MM.1S (cell line): ENCODE results near the gene ATXN7L3B.

Experiments used
- DNase-seq: peaks from one replicate; pipeline ENCODE4 v3.0.0-alpha.2; 2015
- H2AFZ ChIP-seq: fragments of 300-600 bp; sonication (generic); 2 replicates; pipeline ENCODE4 v1.6.0; 2016; ENCODE audit warnings: antibody characterized with exemption, low read length
- H3F3A ChIP-seq: fragments of 300-600 bp; sonication (generic); 2 replicates; pipeline ENCODE4 v1.6.1; 2016; ENCODE audit warnings: mild to moderate bottlenecking, antibody characterized with exemption, low read length, moderate library complexity, mixed read lengths; ENCODE audit not compliant: insufficient read depth
- H3K27ac ChIP-seq: fragments of 300-600 bp; sonication (generic); 2 replicates; pipeline ENCODE4 v1.5.1; 2016; ENCODE audit warnings: mild to moderate bottlenecking, low read length
- H3K27me3 ChIP-seq: fragments of 300-600 bp; sonication (generic); replicated peaks from 2 replicates; pipeline ENCODE4 v1.6.0; 2016; ENCODE audit warnings: low read length; ENCODE audit not compliant: insufficient read depth
- H3K36me3 ChIP-seq: fragments of 300-600 bp; sonication (generic); replicated peaks from 2 replicates; pipeline ENCODE4 v1.6.1; 2016; ENCODE audit warnings: mild to moderate bottlenecking, low read length, mixed read lengths; ENCODE audit not compliant: insufficient read depth
- H3K4me1 ChIP-seq: fragments of 300-600 bp; sonication (generic); 2 replicates; pipeline ENCODE4 v1.6.1; 2016; ENCODE audit warnings: low read length, mixed read lengths
- H3K4me2 ChIP-seq: fragments of 300-600 bp; sonication (generic); 2 replicates; pipeline ENCODE4 v1.6.0; 2016; ENCODE audit warnings: low read depth, low read length
- H3K4me3 ChIP-seq: fragments of 300-600 bp; sonication (generic); 2 replicates; pipeline ENCODE4 v1.5.1; 2016; ENCODE audit warnings: low read length, mixed read lengths
- H3K79me2 ChIP-seq: fragments of 300-600 bp; sonication (generic); 2 replicates; pipeline ENCODE4 v1.6.1; 2016; ENCODE audit warnings: mixed run types, low read length, mixed read lengths
- H3K9ac ChIP-seq: fragments of 300-600 bp; sonication (generic); 2 replicates; pipeline ENCODE4 v1.6.1; 2016; ENCODE audit warnings: low read length, mixed read lengths
- H3K9me2 ChIP-seq: fragments of 300-600 bp; sonication (generic); replicated peaks from 2 replicates; pipeline ENCODE4 v1.6.1; 2016; ENCODE audit warnings: mild to moderate bottlenecking, low read length, mixed read lengths; ENCODE audit not compliant: insufficient read depth
- H3K9me3 ChIP-seq: fragments of 300-600 bp; sonication (generic); replicated peaks from 2 replicates; pipeline ENCODE4 v1.6.1; 2016; ENCODE audit warnings: mild to moderate bottlenecking, low read length, mixed read lengths; ENCODE audit not compliant: insufficient read depth
- H4K20me1 ChIP-seq: fragments of 300-600 bp; sonication (generic); 2 replicates; pipeline ENCODE4 v1.6.1; 2016; ENCODE audit warnings: mild to moderate bottlenecking, low read length, moderate library complexity, mixed read lengths; ENCODE audit not compliant: insufficient read depth
- EZH2 ChIP-seq: fragments of 300-600 bp; sonication (generic); optimal IDR thresholded peaks from 2 replicates; pipeline ENCODE3; 2017; ENCODE audit warnings: low read depth, mild to moderate bottlenecking, antibody characterized with exemption, low read length, mixed read lengths
- EZH2phosphoT487 ChIP-seq: fragments of 300-600 bp; sonication (generic); IDR thresholded peaks from 2 replicates; pipeline ENCODE4 v1.6.1; 2018; ENCODE audit warnings: antibody characterized with exemption, low read length
- TF ChIP-seq, protein P1 (sequence below): fragments of 300-600 bp; sonication (generic); IDR thresholded peaks from 2 replicates; pipeline ENCODE4 v1.5.1; 2016; ENCODE audit warnings: antibody characterized with exemption, low read length, mixed read lengths

The ATXN7L3B gene

DNA sequence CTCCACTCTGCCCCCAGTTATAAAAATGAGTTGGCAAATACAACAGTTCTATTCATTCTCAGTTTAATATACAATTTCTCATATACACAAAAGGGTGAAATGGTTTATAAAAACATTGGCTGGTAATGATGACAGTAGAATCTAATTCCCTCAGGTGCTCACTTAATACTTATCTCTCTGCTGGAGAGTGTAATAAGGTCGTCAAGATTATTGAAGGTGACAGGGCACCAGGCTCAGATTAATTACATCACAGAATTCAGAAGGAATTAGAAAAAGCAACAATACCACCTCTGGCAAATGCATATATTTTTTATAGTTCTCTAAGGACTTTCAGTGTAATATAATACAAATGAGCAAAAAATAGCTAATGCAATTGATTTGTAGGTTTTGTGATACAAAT lies 42.3 kb downstream of the ATXN7L3B start:
- no peak overlapping the region for H3K9ac ChIP-seq
- no peaks in the 10 kb centered on the region for H3K79me2 ChIP-seq
- no peaks in the 10 kb centered on the region for H3F3A ChIP-seq
- H3K4me2 ChIP-seq, result no peak overlapping the region
- no peak overlapping the region for H2AFZ ChIP-seq
- H3K4me3 ChIP-seq, result no peak overlapping the region
- no peaks in the 10 kb centered on the region for H3K9me2 ChIP-seq
- TF ChIP-seq EZH2, result no peak
- no peak for TF ChIP-seq EZH2phosphoT487
- TF ChIP-seq, protein P1, sequence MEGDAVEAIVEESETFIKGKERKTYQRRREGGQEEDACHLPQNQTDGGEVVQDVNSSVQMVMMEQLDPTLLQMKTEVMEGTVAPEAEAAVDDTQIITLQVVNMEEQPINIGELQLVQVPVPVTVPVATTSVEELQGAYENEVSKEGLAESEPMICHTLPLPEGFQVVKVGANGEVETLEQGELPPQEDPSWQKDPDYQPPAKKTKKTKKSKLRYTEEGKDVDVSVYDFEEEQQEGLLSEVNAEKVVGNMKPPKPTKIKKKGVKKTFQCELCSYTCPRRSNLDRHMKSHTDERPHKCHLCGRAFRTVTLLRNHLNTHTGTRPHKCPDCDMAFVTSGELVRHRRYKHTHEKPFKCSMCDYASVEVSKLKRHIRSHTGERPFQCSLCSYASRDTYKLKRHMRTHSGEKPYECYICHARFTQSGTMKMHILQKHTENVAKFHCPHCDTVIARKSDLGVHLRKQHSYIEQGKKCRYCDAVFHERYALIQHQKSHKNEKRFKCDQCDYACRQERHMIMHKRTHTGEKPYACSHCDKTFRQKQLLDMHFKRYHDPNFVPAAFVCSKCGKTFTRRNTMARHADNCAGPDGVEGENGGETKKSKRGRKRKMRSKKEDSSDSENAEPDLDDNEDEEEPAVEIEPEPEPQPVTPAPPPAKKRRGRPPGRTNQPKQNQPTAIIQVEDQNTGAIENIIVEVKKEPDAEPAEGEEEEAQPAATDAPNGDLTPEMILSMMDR, result no peak
- H3K4me1 ChIP-seq, result no peaks in the 10 kb centered on the region
- no peak overlapping the region for H3K27ac ChIP-seq
- no peaks in the 10 kb centered on the region for H3K9me3 ChIP-seq
- H4K20me1 ChIP-seq, result no peaks in the 10 kb centered on the region
- H3K27me3 ChIP-seq, result no peaks in the 10 kb centered on the region
- H3K36me3 ChIP-seq, result no peaks in the 10 kb centered on the region
- DNase-seq, result no peak

DNA sequence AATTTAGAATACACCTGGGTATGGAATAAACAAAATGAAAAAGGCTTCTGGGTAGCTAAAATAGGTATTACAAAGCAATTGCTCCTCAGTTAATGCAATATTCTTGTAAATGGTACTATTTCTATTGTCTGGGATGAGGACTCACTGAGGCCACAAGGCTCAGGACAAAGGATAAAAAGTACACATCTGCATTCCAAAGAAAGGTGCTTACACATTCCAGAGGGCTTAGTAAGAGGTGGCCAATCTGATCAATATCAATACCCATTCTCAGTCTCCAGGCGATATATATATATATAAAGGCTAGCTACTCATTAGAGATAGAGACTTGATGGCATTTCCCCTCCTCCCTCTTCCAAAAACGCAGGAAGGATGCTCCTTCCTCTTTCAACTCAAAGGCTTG lies 43.8 kb downstream of the ATXN7L3B start:
- H3K9me3 ChIP-seq, result no peaks in the 10 kb centered on the region
- no peak overlapping the region for H3K4me2 ChIP-seq
- peaks cover 11% of the 10 kb centered on the region for H3K4me1 ChIP-seq
- DNase-seq, result no peak
- no peak overlapping the region for H3K4me3 ChIP-seq
- H3K9me2 ChIP-seq, result no peaks in the 10 kb centered on the region
- H4K20me1 ChIP-seq, result no peaks in the 10 kb centered on the region
- no peaks in the 10 kb centered on the region for H3K27me3 ChIP-seq
- H3K27ac ChIP-seq, result no peak overlapping the region
- H2AFZ ChIP-seq, result no peak overlapping the region
- H3K79me2 ChIP-seq, result no peaks in the 10 kb centered on the region
- H3K9ac ChIP-seq, result no peak overlapping the region
- TF ChIP-seq, protein P1, result no peak
- TF ChIP-seq EZH2 (no peak), EZH2phosphoT487 (no peak)
- no peaks in the 10 kb centered on the region for H3K36me3 ChIP-seq
- peaks cover 5% of the 10 kb centered on the region; the same call in 1 of the 2 replicates for H3F3A ChIP-seq

DNA sequence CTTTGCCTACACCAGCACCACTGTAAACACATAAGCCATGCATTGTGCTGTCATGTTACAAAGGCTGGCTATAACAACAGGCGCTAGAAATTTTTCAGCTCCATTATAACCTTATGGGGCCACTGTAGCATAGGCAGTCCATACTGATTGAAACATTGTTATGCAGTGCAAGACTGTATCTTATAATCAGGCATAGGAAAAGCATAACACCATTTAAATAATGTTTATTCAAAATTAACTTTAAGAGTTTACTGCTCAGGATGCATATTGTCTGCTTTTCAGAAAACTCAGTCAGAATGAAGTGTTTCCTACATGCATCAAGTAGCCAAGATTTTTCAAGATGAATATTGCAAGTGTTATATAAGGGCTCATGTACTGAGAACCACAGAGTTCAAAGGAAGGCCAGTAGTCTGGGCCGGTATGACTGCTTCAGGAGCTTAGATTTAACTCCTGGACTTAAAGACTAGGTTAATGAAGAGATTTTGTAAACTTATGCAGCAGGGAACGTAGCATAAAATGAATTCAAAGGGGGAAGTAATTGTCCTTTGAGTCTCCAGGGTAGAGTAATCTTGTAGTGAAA lies 46.9 kb downstream of the ATXN7L3B start:
- no peak for DNase-seq
- H3K9me3 ChIP-seq, result no peaks in the 10 kb centered on the region
- H3K36me3 ChIP-seq, result no peaks in the 10 kb centered on the region
- peaks cover 8% of the 10 kb centered on the region; the same call in 1 of the 2 replicates for H3F3A ChIP-seq
- H3K9me2 ChIP-seq, result no peaks in the 10 kb centered on the region
- no peak overlapping the region for H3K27ac ChIP-seq
- no peaks in the 10 kb centered on the region for H4K20me1 ChIP-seq
- H3K79me2 ChIP-seq, result no peaks in the 10 kb centered on the region
- H3K4me1 ChIP-seq, result peaks cover 16% of the 10 kb centered on the region
- H3K27me3 ChIP-seq, result no peaks in the 10 kb centered on the region
- no peak overlapping the region for H3K4me2 ChIP-seq
- no peak overlapping the region for H2AFZ ChIP-seq
- no peak overlapping the region for H3K9ac ChIP-seq
- TF ChIP-seq, protein P1, result no peak
- no peak for TF ChIP-seq EZH2
- no peak for TF ChIP-seq EZH2phosphoT487
- no peak overlapping the region for H3K4me3 ChIP-seq
